Heart right ventricle (tissue), 16 donors: ENCODE data around the gene CUBN. TPM values are rescaled to one million over a fixed set of nuclear protein-coding genes. Genes with fewer than 3 reads are reported as not detected.

ENCODE experiments used
- ATAC-seq, 8 donors: fragments of 200-7000 bp; cut with Tn5 transposase; one replicate each; pipeline ENCODE4 v1.9.1; 2020; ENCODE audit warnings: mild to moderate bottlenecking in 8 of 8, moderate library complexity in 8 of 8, moderate number of reproducible peaks in 1 of 8
- DNase-seq, 2 donors: peaks; one replicate each; pipeline ENCODE4 v3.0.0-alpha.2; 2020
- H3K27ac ChIP-seq, 10 donors: fragments of 200-600 bp; sonication (generic) in 2 of 10; one replicate each; pipeline versions ENCODE4 v1.5.0 to v1.8.0; 2020 to 2022; ENCODE audit warnings: mild to moderate bottlenecking in 3 of 10
- H3K27me3 ChIP-seq, 7 donors: fragments of 200-600 bp; one replicate each; pipeline ENCODE4 v1.8.0; 2021 to 2022; ENCODE audit warnings: mild to moderate bottlenecking in 2 of 7
- H3K36me3 ChIP-seq, 9 donors: fragments of 200-600 bp; sonication (generic) in 1 of 9; one replicate each; pipeline versions ENCODE4 v1.5.0 to v1.8.0; 2020 to 2022; ENCODE audit warnings: mild to moderate bottlenecking in 2 of 9
- H3K4me1 ChIP-seq, 9 donors: fragments of 200-600 bp; sonication (generic) in 1 of 9; one replicate each; pipeline versions ENCODE4 v1.5.0 to v1.8.0; 2020 to 2022; ENCODE audit warnings: mild to moderate bottlenecking in 4 of 9
- H3K4me3 ChIP-seq, 10 donors: fragments of 200-600 bp; sonication (generic) in 2 of 10; one replicate each; pipeline versions ENCODE4 v1.5.0 to v1.8.0; 2020 to 2022; ENCODE audit warnings: mild to moderate bottlenecking in 7 of 10, moderate library complexity in 2 of 10
- H3K9me3 ChIP-seq, 11 donors: fragments of 200-600 bp in 10 of 11; sonication (generic) in 2 of 11; one replicate each; pipeline versions ENCODE4 v1.5.0 to v1.8.0; 2013 to 2022; ENCODE audit warnings: mild to moderate bottlenecking in 2 of 11, control low read depth in 1 of 11, moderate library complexity in 1 of 11
- WGBS, 2 donors: extraction: QIAGEN DNeasy Blood & Tissue Kit; methylation state at CpG; one replicate each; pipeline ENCODE4 v1.1.7; 2013; ENCODE audit warnings: inconsistent platforms in 1 of 2; 5-methylcytosine and 5-hydroxymethylcytosine counted together
- intact Hi-C, 10 donors: fragments of 100-400 bp; cut with DNase I; formaldehyde crosslinking; loops; one replicate each; pipeline versions ENCODE4 v1.11.1 to v1.14.2; 2022
- polyA plus RNA-seq, 2 donors: library from polyadenylated mRNA; stranded (reverse); fragments of 200-250 nt; gene quantifications; one replicate each; pipeline ENCODE4 v1.2.3, GENCODE V29; 2013
- total RNA-seq, 10 donors: library from RNA; stranded (reverse); fragmentation: NEBNext Ultra II Directional in 3 of 10; extraction: Animal tissue kit (Norgen Biotek cat#: 25700) in 3 of 10; gene quantifications; one replicate each; pipeline versions ENCODE4 v1.2.1 to v1.2.4, GENCODE V29; 2021 to 2023
- TF ChIP-seq, protein P1 (sequence below), 9 donors: fragments of 200-600 bp; sonication (generic) in 2 of 9; IDR thresholded peaks; one replicate each; pipeline versions ENCODE4 v1.5.0 to v1.8.0; 2021 to 2022; ENCODE audit warnings: antibody characterized with exemption in 9 of 9, mild to moderate bottlenecking in 5 of 9, moderate library complexity in 1 of 9
- donor health status: Arrhythmogenic right ventricular cardiomyopathy.
- donor health status: ischemic (EF 13 %, LVEDD 7.1; RV severe dilation, severe dysfunction).
- donor health status: healthy with polysubstance abuse.
- donor health status: DM: no; HTN: yes; CAD: no.
- donor health status: DM: no; HTN: no; CAD: no.
- donor health status: ischemic (EF 25% LVEDD 6.9; RV normal size, moderate dysfunction).
- donor health status: ischemic (EF 25% LVEDD 5.7; RV mildly dilated, moderate dysfunction).
- donor health status: healthy.
- donor health status: DM: yes; HTN: yes; CAD: no.
- donor health status: Ischemic cardiomyopathy.
- donor health status: ischemic (EF 35%, LVEDD 5.7; RV mildly dilated, moderate dysfunction).
- donor health status: nonischemic (EF 11% LVEDD 7.7; RV severe dilation, severe dysfunction).
- donor health status: DM: yes; HTN: yes; CAD: no.
- donor health status: PGD.
- donor health status: ischemic (EF 29% LVEDD 5.4; RV normal size, mild dysfunction).
- donor health status: nonischemic (EF 23%, LVEDD 6.1; RV moderate dilation, normal function).

The CUBN gene
- total and polyA plus RNA-seq, 12 donors, result 0.13 to 1.2 (median 0.42) TPM

DNA sequence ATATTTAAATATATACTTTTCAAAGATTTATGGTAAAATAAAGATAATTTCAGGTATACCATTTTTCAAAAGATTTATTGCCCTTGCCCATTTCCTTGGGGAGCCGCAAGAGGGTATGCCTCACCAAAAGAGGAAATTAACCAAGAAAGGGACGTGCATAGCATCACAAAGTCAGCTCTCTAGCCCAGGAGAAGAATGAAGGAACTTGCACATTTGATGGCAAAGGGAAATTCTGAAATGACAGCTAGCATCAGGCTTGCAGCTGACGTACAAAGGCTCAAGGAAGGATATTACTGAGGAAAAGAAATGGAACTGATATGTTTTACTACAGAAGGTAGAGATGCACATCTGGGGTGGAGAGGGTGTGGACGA is 218.8 kb downstream of the CUBN start:
- no peaks in the 10 kb centered on the region for H3K36me3 ChIP-seq
- intact Hi-C loops, result no loop called here
- no peak for DNase-seq

DNA sequence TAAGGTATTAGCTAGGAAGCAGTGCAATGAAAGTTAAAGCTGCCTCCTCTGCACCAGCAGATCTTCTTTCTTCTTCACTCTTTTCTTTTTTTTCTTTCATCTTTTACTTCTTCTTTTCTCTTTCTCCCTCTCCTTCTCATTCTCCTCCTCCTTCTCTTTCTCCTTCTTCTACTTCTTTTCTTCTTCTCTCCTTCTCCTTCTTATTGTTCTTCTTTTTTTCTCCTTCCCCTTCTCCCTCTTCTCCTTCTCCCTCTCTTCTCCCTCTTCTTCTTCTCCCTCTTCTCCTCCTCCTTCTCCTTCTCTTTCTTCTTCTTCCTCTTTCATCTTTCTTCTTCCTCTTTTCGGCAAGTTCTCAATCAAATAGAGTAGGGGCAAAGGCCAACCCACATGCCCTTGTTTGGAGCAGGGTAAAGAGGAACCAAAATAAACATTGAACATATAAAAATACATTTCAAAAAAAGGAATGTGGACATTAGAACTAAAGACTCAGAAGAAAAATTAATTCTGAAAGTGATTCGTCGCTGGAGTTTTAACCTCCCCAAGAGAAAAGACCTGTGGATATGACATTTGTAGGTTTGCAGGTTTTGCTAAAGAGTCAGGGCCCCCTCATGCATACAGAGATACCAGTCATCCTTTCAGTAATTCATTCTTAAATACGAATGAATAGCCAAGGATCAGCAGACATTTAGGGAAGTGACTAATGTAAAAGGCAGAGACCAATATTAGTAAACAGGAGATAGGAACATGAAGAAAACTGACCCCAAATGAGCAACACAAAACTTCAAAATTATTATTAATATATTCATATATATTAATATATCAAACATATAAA is 219.4 kb downstream of the CUBN start:
- TF ChIP-seq, protein P1, sequence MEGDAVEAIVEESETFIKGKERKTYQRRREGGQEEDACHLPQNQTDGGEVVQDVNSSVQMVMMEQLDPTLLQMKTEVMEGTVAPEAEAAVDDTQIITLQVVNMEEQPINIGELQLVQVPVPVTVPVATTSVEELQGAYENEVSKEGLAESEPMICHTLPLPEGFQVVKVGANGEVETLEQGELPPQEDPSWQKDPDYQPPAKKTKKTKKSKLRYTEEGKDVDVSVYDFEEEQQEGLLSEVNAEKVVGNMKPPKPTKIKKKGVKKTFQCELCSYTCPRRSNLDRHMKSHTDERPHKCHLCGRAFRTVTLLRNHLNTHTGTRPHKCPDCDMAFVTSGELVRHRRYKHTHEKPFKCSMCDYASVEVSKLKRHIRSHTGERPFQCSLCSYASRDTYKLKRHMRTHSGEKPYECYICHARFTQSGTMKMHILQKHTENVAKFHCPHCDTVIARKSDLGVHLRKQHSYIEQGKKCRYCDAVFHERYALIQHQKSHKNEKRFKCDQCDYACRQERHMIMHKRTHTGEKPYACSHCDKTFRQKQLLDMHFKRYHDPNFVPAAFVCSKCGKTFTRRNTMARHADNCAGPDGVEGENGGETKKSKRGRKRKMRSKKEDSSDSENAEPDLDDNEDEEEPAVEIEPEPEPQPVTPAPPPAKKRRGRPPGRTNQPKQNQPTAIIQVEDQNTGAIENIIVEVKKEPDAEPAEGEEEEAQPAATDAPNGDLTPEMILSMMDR (IDR thresholded peaks at IDR 0.05), result no peak
- no peak for ATAC-seq
- H3K27me3 ChIP-seq, result no peaks in the 10 kb centered on the region
- no peak for DNase-seq
- 76 to 80% methylated on average over 4 of the region's 4 CpGs for WGBS, 2 donors
- no peak overlapping the region for H3K4me3 ChIP-seq
- peak overlapping the region in 1 of 10 donors; percentile 54 for H3K27ac ChIP-seq
- H3K4me1 ChIP-seq, result peaks cover 0 to 12% (median 0%) of the 10 kb centered on the region in 9 donors
- H3K9me3 ChIP-seq, result no peaks in the 10 kb centered on the region
- H3K36me3 ChIP-seq, result no peaks in the 10 kb centered on the region
- intact Hi-C loops, result no loop called here

More for the DNA sequence above, 218.8 kb downstream of the CUBN start:
- Histone ChIP-seq H3K4me3 (no peak overlapping the region), H3K27me3 (no peaks in the 10 kb centered on the region), H3K27ac (peak overlapping the region in 1 of 10 donors; percentile 54), H3K9me3 (no peaks in the 10 kb centered on the region), H3K4me1 (peaks cover 0 to 12% (median 0%) of the 10 kb centered on the region in 9 donors)
- TF ChIP-seq, protein P1 (IDR thresholded peaks at IDR 0.05), result no peak
- ATAC-seq, result no peak
- WGBS, 2 donors, result 87 to 90% methylated on average over 4 of the region's 4 CpGs

DNA sequence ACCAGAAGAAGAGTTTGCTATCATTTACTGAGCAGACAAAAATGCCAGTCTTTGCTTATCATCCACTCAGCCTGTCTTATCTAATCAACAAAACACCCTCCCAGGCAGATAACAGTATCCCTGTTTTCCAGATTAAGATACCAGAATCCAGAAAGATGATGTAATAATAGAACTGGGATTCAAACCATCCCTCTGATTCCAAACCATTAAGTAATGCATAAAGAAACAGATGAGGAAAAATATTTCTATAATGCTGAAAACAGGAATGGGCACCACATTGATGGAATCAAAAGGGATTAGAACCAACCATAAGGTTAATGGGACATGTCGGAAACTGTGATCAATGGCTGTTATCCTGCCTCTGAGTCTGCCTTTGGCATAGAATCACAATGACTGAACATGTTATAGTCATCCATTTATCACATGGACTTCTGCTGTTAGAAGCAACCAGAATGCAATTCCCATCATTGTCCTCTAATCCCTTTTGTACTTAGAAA is 220.3 kb downstream of the CUBN start:
- H3K36me3 ChIP-seq, result no peaks in the 10 kb centered on the region
- 73 to 88% methylated on average over 1 of the region's 1 CpG for WGBS, 2 donors
- no peak overlapping the region for H3K4me3 ChIP-seq
- TF ChIP-seq, protein P1 (IDR thresholded peaks at IDR 0.05), result no peak
- DNase-seq, result no peak
- H3K27ac ChIP-seq, result peak overlapping the region in 1 of 10 donors; percentile 54
- H3K4me1 ChIP-seq, result peaks cover 0 to 20% (median 0%) of the 10 kb centered on the region in 9 donors
- intact Hi-C loops, result no loop called here
- ATAC-seq, result peak in 1 of 8 donors; percentile 15
- H3K27me3 ChIP-seq, result no peaks in the 10 kb centered on the region
- H3K9me3 ChIP-seq, result no peaks in the 10 kb centered on the region

DNA sequence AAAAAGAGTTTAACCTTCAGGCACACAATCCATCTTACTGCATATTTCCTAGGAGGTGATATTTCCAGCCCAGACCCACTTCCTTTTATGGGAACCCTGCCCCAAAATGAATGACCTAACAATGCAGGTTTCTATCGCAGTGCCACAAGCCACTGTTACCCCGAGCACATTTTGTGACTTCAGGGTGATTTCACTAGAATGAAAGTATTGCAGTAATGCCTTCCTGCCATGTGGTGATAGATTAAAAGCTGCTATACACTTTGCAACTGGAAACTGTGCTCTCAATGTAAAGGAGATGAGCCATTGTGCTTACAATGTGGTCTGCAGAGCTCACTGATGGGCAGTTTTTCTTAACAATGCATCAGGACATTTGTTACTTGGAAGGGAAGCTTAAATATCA is 221.9 kb downstream of the CUBN start:
- H3K9me3 ChIP-seq, result no peaks in the 10 kb centered on the region
- peaks cover 0 to 26% (median 0%) of the 10 kb centered on the region in 9 donors for H3K4me1 ChIP-seq
- H3K27me3 ChIP-seq, result no peaks in the 10 kb centered on the region
- no peak overlapping the region for H3K4me3 ChIP-seq
- WGBS, 2 donors, result 82 to 88% methylated on average over 2 of the region's 2 CpGs
- H3K27ac ChIP-seq, result no peak overlapping the region
- DNase-seq (no peak), ATAC-seq (no peak)
- intact Hi-C loops, result no loop called here
- TF ChIP-seq, protein P1 (IDR thresholded peaks at IDR 0.05), result no peak
- H3K36me3 ChIP-seq, result no peaks in the 10 kb centered on the region
